ENCODE data around the gene IRF9. TPM values are rescaled to one million over a fixed set of nuclear protein-coding genes. Genes with fewer than 3 reads are reported as not detected.
A peak's percentile ranks its signal among the peaks of the same experiment; 100 is the strongest.

IRF9 gene
- polyA plus RNA-seq (ENCODE audit: insufficient read depth in 1 of 5, insufficient read length in 5 of 5, low replicate concordance in 1 of 5) = 10 to 100 TPM; 49.8 to 68.6 (median 57.2) TPM
- long read RNA-seq, donor 1, transcript IRF9-202 (9 exons, 1,838 nt) = major isoform, 6 of 11 reads
- long read RNA-seq, donor 1, partial matches to known transcripts = 0 of 11 reads
- long read RNA-seq, donor 1, other reads (novel, unspliced or antisense) = 0 of 11 reads
- long read RNA-seq, donor 2, transcript IRF9-208 (2 exons, 648 nt) = major isoform, 7 of 24 reads
- long read RNA-seq, donor 2, partial matches to known transcripts = 13 of 24 reads
- long read RNA-seq, donor 2, other reads (novel, unspliced or antisense) = 0 of 24 reads
- long read RNA-seq, donor 3, transcript IRF9-208 (2 exons, 648 nt) = major isoform, 11 of 18 reads
- long read RNA-seq, donor 3, partial matches to known transcripts = 0 of 18 reads
- long read RNA-seq, donor 3, other reads (novel, unspliced or antisense) = 0 of 18 reads
- long read RNA-seq, donor 4, transcript IRF9-202 (9 exons, 1,838 nt) = major isoform, 7 of 23 reads
- long read RNA-seq, donor 4, partial matches to known transcripts = 11 of 23 reads
- long read RNA-seq, donor 4, other reads (novel, unspliced or antisense) = 0 of 23 reads
- long read RNA-seq, donor 5, transcript IRF9-208 (2 exons, 648 nt) = minor isoform, 6 of 42 reads
- long read RNA-seq, donor 5, transcript IRF9-202 (9 exons, 1,838 nt) = major isoform, 8 of 42 reads
- long read RNA-seq, donor 5, partial matches to known transcripts = 20 of 42 reads
- long read RNA-seq, donor 5, other reads (novel, unspliced or antisense) = 0 of 42 reads
- long read RNA-seq, donor 6, transcript IRF9-202 (9 exons, 1,838 nt) = major isoform, 6 of 11 reads
- long read RNA-seq, donor 6, transcript IRF9-208 (2 exons, 648 nt) = minor isoform, 5 of 11 reads
- long read RNA-seq, donor 6, partial matches to known transcripts = 0 of 11 reads
- long read RNA-seq, donor 6, other reads (novel, unspliced or antisense) = 0 of 11 reads
- long read RNA-seq, donor 7, transcript IRF9-202 (9 exons, 1,838 nt) = major isoform, 9 of 13 reads
- long read RNA-seq, donor 7, partial matches to known transcripts = 0 of 13 reads
- long read RNA-seq, donor 7, other reads (novel, unspliced or antisense) = 0 of 13 reads
- long read RNA-seq, donor 8, partial matches to known transcripts = 0 of 4 reads
- long read RNA-seq, donor 8, other reads (novel, unspliced or antisense) = 0 of 4 reads

GRCh38 chr14:24160850-24161804, at the start of gene IRF9:
Gene IRF9 (plus strand): TSS chr14:24161265. CDS start chr14:24162145, 880 bp downstream.
- DNase-seq = peak; percentile 90 to 94

- DNase-seq = peak in 1 of 2 donors; percentile 36
Measured at GRCh38 chr14:24113379-24113800, 47.7 kb upstream of the IRF9 start.

- DNase-seq = peak in 1 of 2 donors; percentile 92
Measured at GRCh38 chr14:24113801-24114531, 47.1 kb upstream of the IRF9 start.

GRCh38 chr14:24114532-24115421, 46.3 kb upstream of the IRF9 start, which contains the start of the genes DCAF11 and NRL:
Gene DCAF11 (plus strand): TSS chr14:24114777. CDS start chr14:24115595, 818 bp downstream.
Gene NRL (minus strand): TSS chr14:24114949. CDS start chr14:24082848, 32,101 bp downstream.
- peak; percentile 100 for DNase-seq

GRCh38 chr14:24115422-24116127, 45.5 kb upstream of the IRF9 start:
- DNase-seq = no peak

GRCh38 chr14:24116128-24116814, 44.8 kb upstream of the IRF9 start:
- no peak for DNase-seq

- no peak for DNase-seq
Measured at GRCh38 chr14:24117179-24117578, 43.9 kb upstream of the IRF9 start.

- no peak for DNase-seq
Measured at GRCh38 chr14:24119691-24120090, 41.4 kb upstream of the IRF9 start.

- DNase-seq = no peak
Measured at GRCh38 chr14:24121210-24121609, 39.9 kb upstream of the IRF9 start.

- DNase-seq = no peak
Measured at GRCh38 chr14:24122416-24122815, 38.6 kb upstream of the IRF9 start.

GRCh38 chr14:24122898-24123297, 38.2 kb upstream of the IRF9 start:
- no peak for DNase-seq

GRCh38 chr14:24123424-24124417, 37.3 kb upstream of the IRF9 start:
- DNase-seq = no peak

- DNase-seq = no peak
Measured at GRCh38 chr14:24126939-24127338, 34.1 kb upstream of the IRF9 start.

- no peak for DNase-seq
Measured at GRCh38 chr14:24127673-24128072, 33.4 kb upstream of the IRF9 start.

- no peak for DNase-seq
Measured at GRCh38 chr14:24129410-24129998, 31.6 kb upstream of the IRF9 start.

GRCh38 chr14:24130380-24130716, 30.7 kb upstream of the IRF9 start, which contains the start of gene FITM1:
Gene FITM1 (plus strand): TSS chr14:24130659. CDS start chr14:24131564, 905 bp downstream.
- DNase-seq = no peak

Measured in right lung (tissue), 10 donors.